Caco-2 (cell line): ENCODE results near the gene SYT9. TPM values are rescaled to one million over a fixed set of nuclear protein-coding genes. Genes with fewer than 3 reads are reported as not detected.

Experiments
- BruUV-seq: library from RNA; stranded (reverse); fragments of 400-500 nt; replicated peaks from 2 replicates; lab custom pipeline; 2021; lab: Mats Ljungman, UMichigan
- CTCF ChIA-PET: fragments of 300-600 bp; sonication (Branson Sonifier 250); formaldehyde crosslinking; loops from one replicate; lab custom pipeline; 2022; ENCODE audit warnings: antibody characterized with exemption; lab: Charles Lee
- POLR2A ChIA-PET: fragments of 300-600 bp; sonication (Branson Sonifier 250); formaldehyde crosslinking; loops from one replicate; lab custom pipeline; 2022; ENCODE audit warnings: antibody characterized with exemption; lab: Charles Lee
- DNase-seq, 2 experiments: peaks; one replicate each; pipeline versions ENCODE4 v3.0.0 to v3.0.0-alpha.2; 2020 to 2022
- H3K27me3 ChIP-seq: replicated peaks from 2 replicates; pipeline ENCODE4 v1.6.0; 2011; ENCODE audit warnings: low read length; ENCODE audit not compliant: control insufficient read depth, insufficient read depth
- H3K36me3 ChIP-seq: 2 replicates; pipeline ENCODE4 v1.5.1; 2011; ENCODE audit warnings: low read length; ENCODE audit not compliant: control insufficient read depth, insufficient read depth
- H3K4me1 ChIP-seq: fragments of 250-450 bp; sonication (Bioruptor Pico); 2 replicates; pipeline ENCODE4 v1.5.1; 2020; ENCODE audit warnings: mild to moderate bottlenecking
- H3K4me3 ChIP-seq: 2 replicates; pipeline ENCODE4 v1.5.1; 2011; ENCODE audit warnings: low read depth, mild to moderate bottlenecking, control low read depth, low read length
- H3K9me3 ChIP-seq: fragments of 250-450 bp; sonication (Bioruptor Pico); 2 replicates; pipeline ENCODE4 v1.5.1; 2020; ENCODE audit warnings: mild to moderate bottlenecking, moderate library complexity
- H3K27ac Mint-ChIP-seq: one replicate; pipeline ENCODE4 v1.8.0; 2022; ENCODE audit warnings: mixed read lengths; ENCODE audit not compliant: unreplicated experiment
- H3K27me3 Mint-ChIP-seq: one replicate; pipeline ENCODE4 v1.8.0; 2022; ENCODE audit warnings: mixed read lengths; ENCODE audit not compliant: insufficient read depth, unreplicated experiment
- H3K36me3 Mint-ChIP-seq: one replicate; pipeline ENCODE4 v1.8.0; 2022; ENCODE audit warnings: mild to moderate bottlenecking, mixed read lengths; ENCODE audit not compliant: insufficient read depth, unreplicated experiment
- H3K4me1 Mint-ChIP-seq: one replicate; pipeline ENCODE4 v1.8.0; 2022; ENCODE audit warnings: low read depth, mixed read lengths; ENCODE audit not compliant: unreplicated experiment
- H3K4me3 Mint-ChIP-seq: one replicate; pipeline ENCODE4 v1.8.0; 2022; ENCODE audit warnings: mild to moderate bottlenecking, moderate library complexity, mixed read lengths; ENCODE audit not compliant: unreplicated experiment
- H3K9me3 Mint-ChIP-seq: one replicate; pipeline ENCODE4 v1.8.0; 2022; ENCODE audit warnings: mixed read lengths; ENCODE audit not compliant: unreplicated experiment
- CTCF ChIP-seq, 2 experiments: fragments of 200-600 bp in 1 of 2; IDR thresholded peaks; 1 replicate in 1 of 2; 2 replicates in 1 of 2; pipeline versions ENCODE4 v1.5.1 to v1.8.0; 2011 to 2022; ENCODE audit warnings: antibody characterized with exemption in 1 of 2, control low read depth in 1 of 2, inconsistent platforms in 1 of 2, low read depth in 1 of 2, low read length in 1 of 2, mild to moderate bottlenecking in 1 of 2, moderate library complexity in 1 of 2; ENCODE audit not compliant: insufficient read depth in 1 of 2, severe bottlenecking in 1 of 2, unreplicated experiment in 1 of 2
- intact Hi-C: fragments of 100-400 bp; cut with micrococcal nuclease; formaldehyde crosslinking; loops from one replicate; pipeline ENCODE4 v1.10.0; 2022; ENCODE audit not compliant: unreplicated experiment
- total RNA-seq: library from RNA; stranded (reverse); gene quantifications from 2 replicates; pipeline ENCODE4 v1.2.3, GENCODE V29; 2022

SYT9 gene
- total RNA-seq, 1 experiment from 2014 or later, result not detected

- intact Hi-C loops, result no loop called here
- no peak overlapping the region for H3K27ac Mint-ChIP-seq
- CTCF ChIA-PET, result no interaction called here
- DNase-seq, result no peak
- POLR2A ChIA-PET, result no interaction called here
- Histone ChIP-seq H3K9me3 (no peaks in the 10 kb centered on the region; the same call in 1 of the 2 replicates), H3K27me3 (no peaks in the 10 kb centered on the region), H3K4me3 (no peak overlapping the region), H3K36me3 (no peaks in the 10 kb centered on the region), H3K4me1 (no peaks in the 10 kb centered on the region)
- no peak for TF ChIP-seq CTCF (IDR thresholded peaks at IDR 0.05; ENCODE audit: insufficient read depth in 1 of 2, low read depth in 1 of 2, low read length in 1 of 2, severe bottlenecking in 1 of 2, unreplicated experiment in 1 of 2)
- no peak overlapping the region for H3K4me3 Mint-ChIP-seq
- no peaks in the 10 kb centered on the region for H3K9me3 Mint-ChIP-seq
- BruUV-seq, result no TSS peak
- no peaks in the 10 kb centered on the region for H3K4me1 Mint-ChIP-seq
- H3K36me3 Mint-ChIP-seq, result no peaks in the 10 kb centered on the region
- peaks cover 8% of the 10 kb centered on the region for H3K27me3 Mint-ChIP-seq
Measured at GRCh38 chr11:7303146-7303545, 51.4 kb downstream of the SYT9 start.

DNA sequence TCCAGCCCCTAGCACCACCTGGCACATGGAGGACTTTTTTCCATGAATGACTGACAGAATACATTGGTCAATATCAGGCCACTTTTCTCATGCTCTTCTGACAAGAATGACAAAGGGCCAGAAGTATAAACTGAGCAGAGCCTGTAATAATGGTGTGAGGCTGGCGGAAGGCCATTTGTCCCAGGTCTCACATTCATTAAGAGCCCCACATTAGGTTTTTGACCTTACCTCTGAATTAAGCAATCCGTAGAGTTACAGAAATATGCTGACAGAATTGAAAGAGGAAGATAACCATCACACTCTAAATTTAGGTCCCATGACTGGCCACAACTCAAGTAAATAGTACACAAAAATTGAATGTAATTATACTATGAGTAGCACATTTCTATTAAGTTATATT lies 55.2 kb downstream of the SYT9 start:
- no peaks in the 10 kb centered on the region for H3K9me3 Mint-ChIP-seq
- no peaks in the 10 kb centered on the region for H3K36me3 Mint-ChIP-seq
- ChIA-PET POLR2A (no interaction called here), CTCF (no interaction called here)
- Histone ChIP-seq H3K9me3 (no peaks in the 10 kb centered on the region; the same call in 1 of the 2 replicates), H3K4me3 (no peak overlapping the region), H3K4me1 (no peaks in the 10 kb centered on the region), H3K36me3 (no peaks in the 10 kb centered on the region), H3K27me3 (no peaks in the 10 kb centered on the region)
- H3K27me3 Mint-ChIP-seq, result peaks cover 16% of the 10 kb centered on the region
- DNase-seq, result no peak
- no peak overlapping the region for H3K4me3 Mint-ChIP-seq
- H3K4me1 Mint-ChIP-seq, result no peaks in the 10 kb centered on the region
- no peak for TF ChIP-seq CTCF (IDR thresholded peaks at IDR 0.05; ENCODE audit: insufficient read depth in 1 of 2, low read depth in 1 of 2, low read length in 1 of 2, severe bottlenecking in 1 of 2, unreplicated experiment in 1 of 2)
- intact Hi-C loops, result no loop called here
- BruUV-seq, result no TSS peak
- no peak overlapping the region for H3K27ac Mint-ChIP-seq

- no peak for TF ChIP-seq CTCF (IDR thresholded peaks at IDR 0.05; ENCODE audit: insufficient read depth in 1 of 2, low read depth in 1 of 2, low read length in 1 of 2, severe bottlenecking in 1 of 2, unreplicated experiment in 1 of 2)
- H3K36me3 ChIP-seq, result no peaks in the 10 kb centered on the region
- H3K4me3 Mint-ChIP-seq, result no peak overlapping the region
- BruUV-seq, result no TSS peak
- H3K4me3 ChIP-seq, result no peak overlapping the region
- ChIA-PET CTCF (no interaction called here), POLR2A (no interaction called here)
- no peak overlapping the region for H3K27ac Mint-ChIP-seq
- H3K4me1 ChIP-seq, result no peaks in the 10 kb centered on the region
- H3K36me3 Mint-ChIP-seq, result no peaks in the 10 kb centered on the region
- no peaks in the 10 kb centered on the region; the same call in 1 of the 2 replicates for H3K9me3 ChIP-seq
- H3K9me3 Mint-ChIP-seq, result no peaks in the 10 kb centered on the region
- no peaks in the 10 kb centered on the region for H3K4me1 Mint-ChIP-seq
- no peak for DNase-seq
- no peaks in the 10 kb centered on the region for H3K27me3 ChIP-seq
- intact Hi-C loops, result no loop called here
- H3K27me3 Mint-ChIP-seq, result peaks cover 17% of the 10 kb centered on the region
Measured at GRCh38 chr11:7307836-7308235, 56.1 kb downstream of the SYT9 start.
